ENCODE measurements around the gene PALB2. TPM values are rescaled to one million over a fixed set of nuclear protein-coding genes. Genes with fewer than 3 reads are reported as not detected.
"Not testable (repeated sequence)": the region's sequence is repeated elsewhere in the genome, so short reads cannot be mapped to it uniquely, and the experiment has no call there.

PALB2 gene
- total RNA-seq, 1 donor from 2014 or later, result 23.0 TPM

DNA sequence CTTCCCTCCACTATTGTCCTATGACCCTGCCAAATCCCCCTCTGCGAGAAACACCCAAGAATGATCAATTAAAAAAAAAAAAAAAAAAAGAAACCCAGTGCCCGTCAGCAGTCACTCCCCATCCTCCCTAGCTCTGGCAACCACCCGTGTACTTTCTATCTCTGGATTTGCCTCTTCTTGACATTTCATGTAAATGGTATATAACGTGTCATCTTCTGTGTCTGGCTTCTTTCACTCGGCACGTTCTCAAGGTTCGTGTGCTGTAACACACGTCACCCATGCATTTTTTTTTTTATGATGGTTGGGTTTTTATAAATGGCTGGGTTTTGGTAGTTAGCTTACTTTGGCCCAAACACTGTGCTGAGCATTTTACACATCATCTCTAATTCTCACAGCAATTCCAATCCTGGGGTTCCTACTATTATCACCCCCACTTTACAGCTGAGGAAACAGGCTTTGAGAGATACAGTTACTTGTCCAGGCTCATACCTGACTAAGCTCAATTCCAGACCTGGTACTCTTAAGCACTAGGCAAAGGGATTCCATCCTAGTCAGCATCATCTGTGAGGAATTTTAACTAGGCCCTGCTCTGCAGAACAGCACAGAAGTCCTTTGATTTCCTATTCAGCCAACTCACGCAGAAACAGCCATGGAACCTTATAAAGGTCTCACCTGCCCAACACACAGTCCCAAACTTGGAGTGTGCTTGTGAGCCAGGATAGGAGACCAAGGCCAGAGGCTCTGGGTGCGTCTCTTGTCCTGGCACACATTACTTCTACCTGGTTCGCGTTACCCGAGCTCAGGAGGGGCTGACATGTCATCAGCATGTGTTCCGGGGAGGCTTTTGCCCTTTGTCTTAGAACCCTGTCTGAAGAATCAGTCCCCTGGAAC lies 56.7 kb downstream of the PALB2 start:
- intact Hi-C loops (cut with micrococcal nuclease), result no loop called here

DNA sequence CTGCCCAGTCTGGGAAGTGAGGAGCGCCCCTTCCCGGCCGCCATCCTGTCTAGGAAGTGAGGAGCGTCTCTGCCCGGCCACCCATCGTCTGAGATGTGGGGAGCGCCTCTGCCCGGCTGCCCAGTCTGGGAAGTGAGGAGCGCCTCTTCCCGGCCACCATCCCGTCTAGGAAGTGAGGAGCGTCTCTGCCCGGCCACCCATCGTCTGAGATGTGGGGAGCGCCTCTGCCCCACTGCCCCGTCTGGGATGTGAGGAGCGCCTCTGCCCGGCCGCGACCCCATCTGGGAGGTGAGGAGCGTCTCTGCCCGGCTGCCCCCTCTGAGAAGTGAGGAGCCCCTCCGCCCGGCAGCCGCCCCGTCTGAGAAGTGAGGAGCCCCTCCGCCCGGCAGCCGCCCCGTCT lies 57.8 kb downstream of the PALB2 start:
- intact Hi-C loops (cut with micrococcal nuclease), result not testable (repeated sequence)

DNA sequence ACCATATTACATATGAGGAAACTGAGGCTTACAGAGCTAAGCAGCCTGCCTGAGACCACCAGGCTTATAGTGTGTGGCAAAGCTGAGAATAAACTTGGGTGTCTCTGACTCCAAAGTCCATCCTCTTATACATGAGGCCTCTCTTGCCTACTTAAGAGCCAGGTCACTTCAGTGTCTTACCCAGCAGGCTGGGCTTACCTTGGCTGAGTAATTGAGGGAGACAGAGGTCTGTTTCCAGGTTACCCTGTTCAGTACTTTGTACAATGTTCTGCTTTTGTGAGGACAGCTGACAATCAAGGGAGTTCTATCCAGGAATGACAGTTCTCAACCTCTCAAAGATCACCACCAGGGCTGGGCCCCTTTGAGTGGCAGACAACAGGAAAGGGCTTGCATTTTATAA lies 59.3 kb downstream of the PALB2 start:
- intact Hi-C loops (cut with micrococcal nuclease), result no loop called here

- intact Hi-C loops (cut with micrococcal nuclease), result no loop called here
These were observed 60.7 kb downstream of the PALB2 start for GRCh38 chr16:23580391-23580790.

DNA sequence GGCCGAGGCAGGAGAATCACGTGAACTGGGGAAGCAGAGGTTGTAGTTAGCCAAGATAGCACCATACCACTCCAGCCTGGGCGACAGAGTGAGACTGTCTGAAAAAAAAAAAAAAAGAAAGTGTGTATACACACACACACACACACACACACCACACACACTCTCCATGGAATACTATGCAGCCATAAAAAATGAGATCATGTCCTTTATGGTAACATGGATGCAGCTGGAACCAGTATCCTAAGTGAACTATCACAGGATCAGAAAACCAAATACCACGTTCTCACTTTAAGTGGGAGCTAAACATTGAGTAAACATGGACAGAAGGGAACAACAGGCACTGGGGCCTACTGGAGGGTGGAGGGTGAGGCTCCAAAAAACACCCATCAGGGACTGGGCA lies 61.7 kb downstream of the PALB2 start:
- intact Hi-C loops (cut with micrococcal nuclease), result no loop called here

DNA sequence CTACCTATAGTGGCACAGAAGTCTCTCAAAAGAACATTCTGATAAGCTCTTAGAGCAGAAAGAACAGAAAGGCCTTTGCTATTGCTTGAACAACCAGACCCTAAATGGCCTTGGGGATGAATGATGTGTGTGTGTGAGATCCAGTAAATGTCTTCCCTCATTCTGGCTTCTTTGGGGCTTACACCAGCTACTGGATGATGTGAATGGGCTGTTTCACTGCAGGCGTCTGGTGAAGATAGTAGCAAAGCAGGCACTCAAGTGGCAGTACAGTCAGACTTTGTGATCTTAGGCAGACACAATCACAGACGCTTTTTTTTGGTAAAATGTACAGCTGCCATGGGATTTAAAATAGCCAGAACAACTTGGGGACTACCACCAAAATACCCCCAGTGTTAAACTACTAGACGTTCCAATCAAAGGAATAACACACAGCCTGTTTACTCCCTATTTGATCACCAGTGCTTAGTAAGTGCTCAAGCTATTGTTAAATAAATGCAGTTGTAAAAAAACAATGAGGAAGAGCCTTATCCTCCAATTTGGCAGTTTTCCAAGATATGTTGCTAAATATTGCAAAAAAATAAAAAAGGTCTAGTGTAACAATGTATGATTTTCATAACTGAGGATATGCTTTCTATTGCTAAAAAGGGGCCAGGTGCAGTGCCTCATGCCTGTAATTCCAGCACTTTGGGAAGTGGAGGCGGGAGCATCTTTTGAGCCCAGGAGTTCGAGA lies 62.8 kb downstream of the PALB2 start:
- intact Hi-C loops (cut with micrococcal nuclease), result no loop called here

- intact Hi-C loops (cut with micrococcal nuclease), result no loop called here
These were observed 63.6 kb downstream of the PALB2 start for GRCh38 chr16:23577493-23577892.

DNA sequence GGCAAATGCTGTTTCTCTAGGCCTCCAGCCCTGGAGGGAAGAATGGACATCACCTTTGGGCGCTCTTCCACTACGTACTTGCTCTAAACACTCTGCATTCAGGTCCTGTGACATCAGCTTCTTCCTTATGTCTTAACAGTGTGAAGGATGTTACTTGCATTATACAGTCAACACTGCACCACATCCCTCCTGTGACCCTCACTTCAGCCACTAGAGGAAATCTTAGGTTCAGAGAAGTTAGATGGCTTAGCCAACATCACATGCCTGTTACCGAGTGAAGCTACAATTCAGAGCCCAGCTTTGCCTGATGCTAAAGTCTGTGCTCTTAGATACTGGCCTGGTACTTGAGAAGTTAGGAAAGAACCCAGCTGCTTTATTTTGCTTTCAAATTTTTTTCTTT lies 65.3 kb downstream of the PALB2 start:
- intact Hi-C loops (cut with micrococcal nuclease), result no loop called here

- intact Hi-C loops (cut with micrococcal nuclease), result no loop called here
These were observed 67.3 kb downstream of the PALB2 start for GRCh38 chr16:23573817-23574216.

DNA sequence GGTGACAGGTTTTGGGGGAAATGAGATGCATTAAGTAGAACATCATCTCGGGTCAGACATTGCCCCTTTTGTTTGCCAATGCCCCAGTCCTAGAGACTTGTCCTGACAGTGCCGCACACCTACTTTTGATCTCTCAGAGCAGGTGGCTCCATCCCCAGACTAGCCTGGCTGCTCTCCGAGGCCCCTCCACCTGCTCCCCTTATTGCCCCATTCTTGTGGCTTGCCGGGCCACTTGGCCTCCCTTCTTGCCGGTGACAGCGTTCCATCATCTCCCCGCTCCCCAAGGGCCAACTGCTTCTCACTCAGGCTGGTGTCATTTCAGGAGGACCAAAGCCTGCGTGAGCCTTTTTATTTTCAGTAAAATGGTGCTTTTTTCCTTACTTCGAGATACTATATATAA lies 68.7 kb downstream of the PALB2 start:
- intact Hi-C loops (cut with micrococcal nuclease), result no loop called here

DNA sequence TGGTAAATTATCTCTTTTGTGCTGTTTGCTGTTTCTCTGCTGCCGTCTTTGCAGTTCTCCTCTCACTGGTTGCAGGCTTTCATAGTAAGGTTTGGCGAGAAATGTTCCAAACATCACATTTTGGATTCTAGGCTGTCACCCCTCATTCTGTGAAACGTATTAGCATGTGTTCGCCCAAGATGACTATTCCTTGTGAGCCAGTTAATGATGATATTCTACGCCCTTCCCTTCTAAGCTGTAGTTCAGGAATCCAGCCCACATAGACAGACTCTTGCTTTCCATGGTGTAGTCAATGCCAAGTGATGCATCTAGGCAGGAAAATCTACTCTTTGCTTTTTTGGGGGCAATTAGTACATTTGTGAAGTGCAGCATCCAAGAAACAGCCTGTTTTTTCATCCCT lies 69.2 kb downstream of the PALB2 start:
- intact Hi-C loops (cut with micrococcal nuclease), result no loop called here

DNA sequence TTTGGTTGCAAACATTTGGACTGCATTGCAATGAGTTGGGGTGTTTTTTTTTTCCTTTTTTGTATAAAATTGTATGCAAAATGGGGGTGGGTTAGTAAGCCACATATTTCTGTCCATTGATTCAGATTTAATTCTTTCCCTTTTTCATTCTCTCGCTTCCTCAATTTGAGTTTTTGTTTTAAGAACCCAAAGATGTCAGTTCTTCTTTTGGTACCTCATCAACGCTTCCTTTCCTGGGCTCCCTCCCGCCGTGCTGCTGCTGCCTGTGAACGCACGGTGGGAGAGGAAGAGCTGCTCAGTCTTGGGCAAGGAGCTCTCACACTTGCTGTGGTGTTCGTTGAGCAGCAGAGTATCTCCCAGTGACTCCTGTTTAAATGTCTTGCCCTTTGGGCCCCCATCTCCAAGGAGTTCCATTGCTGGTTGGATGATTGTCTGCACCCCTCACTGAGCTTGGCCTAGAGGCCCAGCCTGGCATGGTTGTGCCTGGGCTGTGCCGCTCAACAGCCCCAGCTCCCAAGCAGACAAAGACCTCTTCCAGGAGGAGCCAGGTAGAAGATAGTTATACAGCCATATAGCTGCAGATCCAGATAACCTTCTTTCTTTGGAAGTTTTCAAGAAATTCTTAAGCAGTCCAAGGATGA lies 70.0 kb downstream of the PALB2 start:
- intact Hi-C loops (cut with micrococcal nuclease), result no loop called here

DNA sequence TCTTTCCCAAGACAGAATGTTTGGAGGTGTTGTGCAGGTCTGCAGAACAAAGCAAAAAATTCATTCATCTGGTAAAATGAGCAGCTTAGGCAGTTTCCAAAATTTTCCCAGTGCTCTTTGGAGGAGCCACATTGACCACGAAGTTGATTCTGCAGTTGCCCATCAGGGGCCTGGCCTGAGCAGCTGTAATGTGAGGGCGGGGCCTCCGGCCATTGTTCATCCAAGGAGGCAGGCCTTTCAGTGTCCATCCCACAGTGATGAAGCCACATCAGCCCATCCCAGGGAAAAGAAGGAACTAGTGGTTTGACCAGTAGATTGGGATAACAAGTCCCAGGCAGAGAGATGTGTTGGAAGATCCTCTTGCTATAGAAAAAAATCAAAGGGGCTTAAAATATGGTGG lies 73.5 kb downstream of the PALB2 start:
- intact Hi-C loops (cut with micrococcal nuclease), result no loop called here

DNA sequence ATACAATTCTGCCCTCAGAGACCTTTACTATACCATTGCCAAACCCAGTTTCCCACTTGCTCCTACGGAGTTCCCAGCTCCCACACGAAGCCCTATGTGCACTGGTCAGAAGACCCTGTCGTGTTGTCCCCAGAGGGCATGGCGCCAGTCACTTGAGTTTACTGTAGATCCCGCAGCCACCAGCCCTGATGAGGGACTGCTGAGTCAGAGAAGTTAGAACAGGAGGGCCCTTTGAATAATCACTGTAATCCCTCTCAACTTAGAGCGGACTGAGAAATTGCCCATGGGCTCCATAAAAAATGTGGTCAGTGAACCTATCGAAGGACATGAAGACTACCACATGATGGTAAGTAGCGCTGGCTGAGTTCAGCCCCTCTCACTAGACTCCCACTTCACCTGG lies 74.4 kb downstream of the PALB2 start:
- intact Hi-C loops (cut with micrococcal nuclease), result no loop called here

DNA sequence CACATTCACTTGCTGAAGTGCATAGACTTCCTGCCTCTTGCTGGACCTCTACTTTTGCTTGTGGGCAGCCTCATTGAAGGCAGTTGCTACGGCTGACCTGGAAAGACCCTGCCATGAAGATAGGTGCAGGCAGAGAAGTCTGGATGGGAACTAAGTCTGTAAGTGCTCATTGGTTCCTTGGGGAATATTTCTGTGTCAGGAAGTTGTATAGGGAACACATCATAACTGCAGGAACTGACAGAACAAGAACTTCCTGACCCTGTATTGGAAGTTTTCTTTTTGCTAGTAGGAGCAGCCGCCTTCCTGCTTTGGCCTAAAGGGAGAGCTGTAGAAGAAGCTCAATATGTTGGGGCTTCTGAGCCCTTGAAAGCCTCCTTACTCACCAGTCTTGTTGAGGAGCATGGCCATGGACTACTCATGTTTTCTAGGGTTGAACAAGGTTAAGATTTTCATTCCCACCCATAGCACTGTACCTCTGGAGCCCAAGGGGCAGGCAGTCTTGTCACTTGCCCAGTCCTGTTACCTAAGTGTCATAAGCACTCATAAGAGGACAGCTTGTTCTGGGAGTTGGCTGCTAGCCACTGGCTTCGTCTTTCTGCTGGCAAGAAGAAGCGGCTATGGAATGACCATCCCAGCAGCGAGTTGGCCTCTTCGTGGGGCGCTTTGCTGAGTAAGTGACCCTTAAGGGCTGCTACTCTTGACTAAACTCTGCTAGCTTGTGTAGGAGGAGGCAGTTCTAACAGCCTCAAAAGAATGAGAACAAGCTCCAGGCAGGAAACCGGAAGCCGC lies 76.3 kb downstream of the PALB2 start:
- intact Hi-C loops (cut with micrococcal nuclease), result no loop called here

GRCh38 chr16:23563186-23563585 lies 77.9 kb downstream of the PALB2 start:
- intact Hi-C loops (cut with micrococcal nuclease), result no loop called here

- intact Hi-C loops (cut with micrococcal nuclease), result no loop called here
These were observed 78.6 kb downstream of the PALB2 start for GRCh38 chr16:23562505-23562904.

DNA sequence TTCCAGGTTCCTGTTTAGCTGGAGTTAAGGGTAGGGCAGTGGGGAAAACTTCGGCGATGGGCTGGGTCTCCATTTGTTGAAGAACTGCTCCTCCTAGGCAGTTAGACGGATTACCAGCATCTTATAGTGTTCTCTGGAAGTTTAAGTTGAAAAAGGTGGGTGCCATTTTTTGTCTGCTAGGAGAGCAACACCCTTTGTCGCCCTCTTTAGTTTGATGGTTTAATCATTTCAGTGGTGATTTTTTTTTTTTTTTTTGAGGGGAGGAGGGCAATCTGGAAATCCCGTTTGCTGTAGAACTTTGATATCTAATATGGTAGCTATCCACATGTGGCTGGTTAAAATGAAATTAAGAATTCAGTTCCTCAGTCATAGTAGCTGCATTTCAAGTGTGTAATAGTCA lies 79.5 kb downstream of the PALB2 start:
- intact Hi-C loops (cut with micrococcal nuclease), result no loop called here

DNA sequence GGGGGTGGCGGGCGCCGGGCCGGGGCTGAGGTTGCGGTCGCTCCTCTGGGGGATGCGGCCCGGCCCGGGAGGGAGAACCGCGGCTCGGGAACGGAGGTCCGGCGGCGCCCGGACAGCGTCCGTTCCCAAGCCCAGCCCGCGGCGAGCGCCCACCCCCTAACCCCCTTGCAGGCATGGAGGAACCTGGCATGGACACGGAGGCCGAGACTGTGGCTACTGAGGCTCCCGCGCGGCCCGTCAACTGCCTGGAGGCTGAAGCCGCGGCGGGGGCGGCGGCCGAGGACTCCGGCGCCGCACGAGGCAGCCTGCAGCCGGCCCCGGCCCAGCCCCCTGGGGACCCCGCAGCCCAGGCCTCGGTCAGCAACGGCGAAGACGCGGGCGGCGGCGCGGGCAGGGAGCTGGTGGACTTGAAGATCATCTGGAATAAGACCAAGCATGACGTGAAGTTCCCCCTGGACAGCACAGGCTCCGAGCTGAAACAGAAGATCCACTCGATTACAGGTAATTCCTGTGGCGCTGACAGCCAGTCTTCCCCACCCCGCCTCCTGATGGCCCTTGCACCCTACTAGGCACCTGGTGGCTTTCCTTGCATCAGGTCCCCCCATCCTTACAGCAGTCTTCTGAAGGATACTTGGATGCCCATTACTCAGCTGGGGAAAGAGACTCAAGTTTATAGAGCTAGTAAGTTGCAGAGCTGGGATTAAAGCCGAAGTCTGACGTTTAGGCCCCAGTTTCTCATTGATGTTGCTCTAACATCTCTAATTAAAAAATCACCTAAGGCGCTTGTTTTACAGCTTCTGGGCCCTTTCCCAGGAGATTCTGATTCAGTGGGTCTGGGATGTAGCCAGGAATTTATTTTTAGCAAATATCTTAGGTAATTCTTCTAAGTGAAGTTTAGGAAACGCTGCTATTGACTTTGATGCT lies 83.1 kb downstream of the PALB2 start:
- intact Hi-C loops (cut with micrococcal nuclease), result loop anchor here (1.0 to 2.0 kb wide), 6 partner anchors 38 to 120 kb away; partner anchors contain the start of genes COG7, DCTN5, GGA2 and NDUFAB1
